H1 (cell line): ENCODE measurements around the gene NEK4. TPM values are rescaled to one million over a fixed set of nuclear protein-coding genes. Genes with fewer than 3 reads are reported as not detected.

Experiments
- CTCF ChIA-PET: fragments of 300-600 bp; sonication (Branson Sonifier 250); formaldehyde crosslinking; loops from one replicate; lab custom pipeline; 2021; ENCODE audit not compliant: partially characterized antibody; lab: Charles Lee
- POLR2A ChIA-PET: fragments of 300-600 bp; sonication (Branson Sonifier 250); formaldehyde crosslinking; loops from one replicate; lab custom pipeline; 2021; ENCODE audit warnings: inconsistent platforms; ENCODE audit not compliant: partially characterized antibody; lab: Charles Lee
- DNase-seq, 2 experiments: peaks; one replicate each; pipeline versions ENCODE4 v3.0.0 to v3.0.0-alpha.2; 2010 to 2022; ENCODE audit warnings: low spot score in 2 of 2, low read depth in 1 of 2, mixed read lengths in 1 of 2
- FAIRE-seq: peaks from 2 replicates; lab custom pipeline; 2011; peaks lifted over from hg19 to GRCh38; lab: Jason Lieb, UNC
- H2AFZ ChIP-seq: 2 replicates; pipeline ENCODE4 v1.8.1; 2012; ENCODE audit warnings: low read length, inconsistent platforms
- H2AK5ac ChIP-seq: 2 replicates; pipeline ENCODE4 v1.6.1; 2013; ENCODE audit warnings: low read depth, low read length
- H2BK120ac ChIP-seq: replicated peaks from 2 replicates; pipeline ENCODE3; 2013; ENCODE audit warnings: low read depth, low read length, inconsistent platforms
- H2BK12ac ChIP-seq: 2 replicates; pipeline ENCODE4 v1.6.1; 2013; ENCODE audit warnings: low read depth, low read length
- H2BK15ac ChIP-seq: 2 replicates; pipeline ENCODE4 v1.6.1; 2013; ENCODE audit warnings: low read length
- H2BK20ac ChIP-seq: 2 replicates; pipeline ENCODE4 v1.6.1; 2013; ENCODE audit warnings: low read length
- H2BK5ac ChIP-seq: 2 replicates; pipeline ENCODE4 v1.6.1; 2013; ENCODE audit warnings: low read depth, low read length
- H3K14ac ChIP-seq: 2 replicates; pipeline ENCODE4 v1.6.1; 2013; ENCODE audit warnings: inconsistent platforms; ENCODE audit not compliant: insufficient read length
- H3K18ac ChIP-seq: 2 replicates; pipeline ENCODE4 v1.6.1; 2013; ENCODE audit warnings: low read length; ENCODE audit errors: extremely low read depth
- H3K23ac ChIP-seq: 2 replicates; pipeline ENCODE4 v1.6.1; 2013; ENCODE audit warnings: inconsistent platforms; ENCODE audit not compliant: insufficient read length
- H3K23me2 ChIP-seq: 2 replicates; pipeline ENCODE4 v1.6.1; 2013; ENCODE audit warnings: low read depth, low read length
- H3K27ac ChIP-seq: 2 replicates; pipeline ENCODE4 v1.6.1; 2011; ENCODE audit warnings: low read depth, low read length, inconsistent platforms
- H3K27me3 ChIP-seq, 4 experiments: replicated peaks in 1 of 4; 1 replicate in 1 of 4; 2 replicates in 3 of 4; pipeline versions ENCODE4 v1.6.1 to v1.8.1; 2011 to 2013; ENCODE audit warnings: low read length in 3 of 4, mild to moderate bottlenecking in 3 of 4, inconsistent platforms in 2 of 4, mixed read lengths in 2 of 4, moderate library complexity in 1 of 4; ENCODE audit not compliant: control insufficient read depth in 3 of 4, insufficient read depth in 3 of 4; ENCODE audit errors: extremely low read depth in 1 of 4
- H3K36me3 ChIP-seq, 4 experiments: 2 replicates each; pipeline versions ENCODE4 v1.6.1 to v1.8.1; 2011 to 2013; ENCODE audit warnings: mild to moderate bottlenecking in 4 of 4, low read length in 3 of 4, moderate library complexity in 2 of 4, control low read depth in 1 of 4, inconsistent platforms in 1 of 4; ENCODE audit not compliant: insufficient read depth in 4 of 4, control insufficient read depth in 2 of 4
- H3K4ac ChIP-seq: replicated peaks from 2 replicates; pipeline ENCODE3; 2013; ENCODE audit warnings: low read length, low read depth, mixed read lengths, inconsistent platforms; ENCODE audit not compliant: insufficient read length
- H3K4me1 ChIP-seq, 4 experiments: replicated peaks in 1 of 4; 1 replicate in 1 of 4; 2 replicates in 3 of 4; pipeline versions ENCODE4 v1.6.1 to v1.8.1; 2011 to 2013; ENCODE audit warnings: low read length in 3 of 4, inconsistent platforms in 2 of 4, mixed read lengths in 1 of 4; ENCODE audit not compliant: insufficient read depth in 4 of 4, control insufficient read depth in 3 of 4
- H3K4me2 ChIP-seq, 2 experiments: 2 replicates each; pipeline versions ENCODE4 v1.6.1 to v1.8.1; 2011 to 2013; ENCODE audit warnings: low read depth in 2 of 2, low read length in 2 of 2, control low read depth in 1 of 2, inconsistent platforms in 1 of 2, mild to moderate bottlenecking in 1 of 2; ENCODE audit not compliant: insufficient read depth in 1 of 2
- H3K4me3 ChIP-seq, 4 experiments: fragments of 200-600, 300-600 bp in 1 of 4; sonication (generic), shearing (Covaris generic), sonication (Bioruptor Twin) in 1 of 4; 2 replicates each; pipeline versions ENCODE4 v1.5.1 to v1.8.1; 2011 to 2016; ENCODE audit warnings: low read length in 4 of 4, low read depth in 3 of 4, control low read depth in 2 of 4, inconsistent platforms in 2 of 4, mild to moderate bottlenecking in 2 of 4, mixed read lengths in 1 of 4, moderate library complexity in 1 of 4; ENCODE audit not compliant: insufficient read depth in 2 of 4; ENCODE audit errors: extremely low read depth in 1 of 4
- H3K56ac ChIP-seq: replicated peaks from 2 replicates; pipeline ENCODE3; 2013; ENCODE audit warnings: low read depth, mild to moderate bottlenecking, mixed read lengths, low read length, inconsistent platforms; ENCODE audit not compliant: insufficient read length
- H3K79me1 ChIP-seq: 2 replicates; pipeline ENCODE4 v1.6.1; 2013; ENCODE audit warnings: low read depth, low read length, control low read depth
- H3K79me2 ChIP-seq, 2 experiments: 2 replicates each; pipeline versions ENCODE4 v1.6.1 to v1.8.1; 2012 to 2013; ENCODE audit warnings: low read length in 2 of 2, mild to moderate bottlenecking in 2 of 2, inconsistent platforms in 1 of 2; ENCODE audit not compliant: insufficient read depth in 2 of 2, control insufficient read depth in 1 of 2
- H3K9ac ChIP-seq, 4 experiments: replicated peaks in 1 of 4; 1 replicate in 1 of 4; 2 replicates in 3 of 4; pipeline versions ENCODE4 v1.6.1 to v1.8.1; 2011 to 2013; ENCODE audit warnings: low read depth in 3 of 4, low read length in 3 of 4, control low read depth in 2 of 4, mild to moderate bottlenecking in 2 of 4, moderate library complexity in 2 of 4, inconsistent platforms in 1 of 4; ENCODE audit errors: extremely low read depth in 1 of 4
- H3K9me3 ChIP-seq, 2 experiments: 2 replicates each; pipeline versions ENCODE4 v1.6.1 to v1.8.1; 2012 to 2013; ENCODE audit warnings: mild to moderate bottlenecking in 2 of 2, moderate library complexity in 2 of 2, control low read depth in 1 of 2, inconsistent platforms in 1 of 2, low read depth in 1 of 2, low read length in 1 of 2, mixed read lengths in 1 of 2; ENCODE audit not compliant: insufficient read depth in 2 of 2
- H4K20me1 ChIP-seq, 2 experiments: replicated peaks in 1 of 2; 2 replicates each; pipeline versions ENCODE3 to v1.8.1; 2011 to 2013; ENCODE audit warnings: inconsistent platforms in 2 of 2, low read length in 2 of 2, mild to moderate bottlenecking in 1 of 2; ENCODE audit not compliant: insufficient read depth in 2 of 2, control insufficient read depth in 1 of 2
- H4K5ac ChIP-seq: 2 replicates; pipeline ENCODE4 v1.6.1; 2013; ENCODE audit warnings: low read length, low read depth, mixed read lengths, inconsistent platforms; ENCODE audit not compliant: insufficient read length
- H4K8ac ChIP-seq: 2 replicates; pipeline ENCODE4 v1.8.0; 2013; ENCODE audit warnings: mild to moderate bottlenecking, moderate library complexity, low read length, inconsistent platforms; ENCODE audit not compliant: insufficient read depth; ENCODE audit errors: extremely low read depth
- H4K91ac ChIP-seq: replicated peaks from 2 replicates; pipeline ENCODE3; 2013; ENCODE audit warnings: low read length, mixed read lengths, inconsistent platforms; ENCODE audit not compliant: insufficient read length
- BRCA1 ChIP-seq: IDR thresholded peaks from 2 replicates; pipeline ENCODE4 v1.6.1; 2012; ENCODE audit warnings: low read depth, low read length, improper control_type of control experiment
- FOSL1 ChIP-seq: IDR thresholded peaks from 2 replicates; pipeline ENCODE4 v1.6.1; 2011; ENCODE audit warnings: mild to moderate bottlenecking, low read depth, low read length, moderate library complexity; ENCODE audit not compliant: insufficient read depth
- GTF2F1 ChIP-seq: IDR thresholded peaks from 2 replicates; pipeline ENCODE4 v1.6.1; 2012; ENCODE audit warnings: low read depth, low read length, improper control_type of control experiment, borderline replicate concordance
- HDAC2 ChIP-seq, 2 experiments: fragments of 300-600 bp in 1 of 2; sonication (generic) in 1 of 2; IDR thresholded peaks; 2 replicates each; pipeline ENCODE4 v1.6.1; 2011 to 2012; ENCODE audit warnings: low read depth in 2 of 2, low read length in 2 of 2, mild to moderate bottlenecking in 2 of 2, moderate library complexity in 2 of 2, borderline replicate concordance in 1 of 2, inconsistent platforms in 1 of 2
- KDM5A ChIP-seq: fragments of 200-600 bp; IDR thresholded peaks from 2 replicates; pipeline ENCODE4 v1.7.1; 2012; ENCODE audit warnings: mild to moderate bottlenecking, low read length, inconsistent platforms, mixed read lengths
- MAFK ChIP-seq: IDR thresholded peaks from 2 replicates; pipeline ENCODE4 v1.6.1; 2012; ENCODE audit warnings: low read depth, mild to moderate bottlenecking, improper control_type of control experiment, low read length
- MAX ChIP-seq: IDR thresholded peaks from 2 replicates; pipeline ENCODE4 v1.6.1; 2012; ENCODE audit warnings: inconsistent platforms
- NRF1 ChIP-seq: IDR thresholded peaks from 2 replicates; pipeline ENCODE4 v1.6.1; 2011; ENCODE audit warnings: mild to moderate bottlenecking, low read depth, low read length, improper control_type of control experiment
- RBBP5 ChIP-seq: IDR thresholded peaks from 2 replicates; pipeline ENCODE4 v1.7.1; 2012; ENCODE audit warnings: low read depth, mild to moderate bottlenecking, inconsistent platforms, low read length, moderate library complexity, borderline replicate concordance
- SAP30 ChIP-seq: fragments of 300-600 bp; sonication (generic); IDR thresholded peaks from 2 replicates; pipeline ENCODE4 v1.7.1; 2012; ENCODE audit warnings: low read length, moderate library complexity, mild to moderate bottlenecking, inconsistent platforms; ENCODE audit not compliant: insufficient read depth, insufficient replicate concordance
- TAF7 ChIP-seq: optimal IDR thresholded peaks from 2 replicates; pipeline ENCODE3; 2011; ENCODE audit warnings: low read depth, mild to moderate bottlenecking, inconsistent platforms, low read length, moderate library complexity, borderline replicate concordance
- ZNF274 ChIP-seq: IDR thresholded peaks from 2 replicates; pipeline ENCODE4 v1.7.0; 2012; ENCODE audit warnings: low read length, borderline replicate concordance; ENCODE audit errors: extremely low read depth
- WGBS, 2 experiments: shearing (Covaris generic) in 1 of 2; methylation state at CpG; one replicate each; pipeline versions ENCODE4 v1.1.6 to v1.1.7; 2013 to 2015; ENCODE audit warnings: low lambda C conversion rate in 2 of 2, mixed read lengths in 2 of 2, inconsistent platforms in 1 of 2, low coverage in 1 of 2, missing lambda C conversion rate in 1 of 2; ENCODE audit not compliant: insufficient replicate concordance in 2 of 2, insufficient coverage in 1 of 2, insufficient read length in 1 of 2; ENCODE audit errors: extremely low coverage in 1 of 2, missing lambda C conversion rate in 1 of 2; 5-methylcytosine and 5-hydroxymethylcytosine counted together
- polyA plus RNA-seq, 7 experiments: library from polyadenylated mRNA; depleted of rRNA in 3 of 7; stranded (reverse) in 5 of 7; unstranded in 2 of 7; fragments of >200 nt in 5 of 7; fragments of 200-250 nt in 2 of 7; gene quantifications; 1 replicate in 5 of 7; 2 replicates in 1 of 7; 4 replicates in 1 of 7; pipeline versions ENCODE4 v1.2.1 to v1.2.3, GENCODE V29; 2011 to 2013; ENCODE audit warnings: missing spikeins in 2 of 7, mixed read lengths in 2 of 7
- total RNA-seq: library from RNA; stranded (reverse); fragmentation: NEBNext Ultra II Directional; extraction: Animal tissue kit (Norgen Biotek cat#: 25700); gene quantifications from 2 replicates; pipeline ENCODE4 v1.2.1, GENCODE V29; 2021

The NEK4 gene
- total and polyA plus RNA-seq, 2 of the 8 experiments (the other 6 are each of a cell fraction or from before 2014, with no cell fraction given): 7.5 to 40.0 TPM

GRCh38 chr3:52792961-52793695 lies 22.4 kb upstream of the NEK4 start:
- H3K23me2 ChIP-seq: no peaks in the 10 kb centered on the region
- H3K14ac ChIP-seq: no peak overlapping the region
- H4K20me1 ChIP-seq: no peaks in the 10 kb centered on the region
- no peak overlapping the region for H3K4me3 ChIP-seq
- H3K56ac ChIP-seq: no peak overlapping the region
- ChIA-PET CTCF (interaction anchor here (0.6 to 3.8 kb wide), 33 partner anchors 10 to 377 kb away, joined by 3 to 33 read pairs (median 5); partner anchors contain the start of genes ITIH1 and NEK4), POLR2A (interaction anchor here (0.9 to 1.4 kb wide), 2 partner anchors 10 to 20 kb away, joined by 4 to 5 read pairs; no protein-coding TSS in a partner anchor)
- H3K79me1 ChIP-seq: no peaks in the 10 kb centered on the region
- no peak overlapping the region for H2BK20ac ChIP-seq
- H3K9ac ChIP-seq: no peak overlapping the region
- no peak overlapping the region for H4K5ac ChIP-seq
- H4K8ac ChIP-seq: no peak overlapping the region
- H3K18ac ChIP-seq: no peak overlapping the region
- no peaks in the 10 kb centered on the region for H3K79me2 ChIP-seq
- H2BK120ac ChIP-seq: no peak overlapping the region
- no peak overlapping the region for H2AK5ac ChIP-seq
- WGBS, 2 experiments: 81% methylated on average over 17 of the region's 18 CpGs; no CpG with 5 or more reads in 1 of the 2 experiments
- no peak overlapping the region for H2AFZ ChIP-seq
- H3K23ac ChIP-seq: no peak overlapping the region
- no peak overlapping the region for H2BK15ac ChIP-seq
- H2BK5ac ChIP-seq: no peak overlapping the region
- no peak overlapping the region for H4K91ac ChIP-seq
- DNase-seq (no peak), FAIRE-seq (no peak)
- no peaks in the 10 kb centered on the region for H3K9me3 ChIP-seq
- no peak overlapping the region for H3K4ac ChIP-seq
- no peak overlapping the region for H3K4me2 ChIP-seq
- no peaks in the 10 kb centered on the region for H3K36me3 ChIP-seq
- no peaks in the 10 kb centered on the region for H3K4me1 ChIP-seq
- H2BK12ac ChIP-seq: no peak overlapping the region
- H3K27ac ChIP-seq: no peak overlapping the region
- H3K27me3 ChIP-seq: no peaks in the 10 kb centered on the region
- TF ChIP-seq ZNF274 (no peak), FOSL1 (no peak), MAX (no peak), GTF2F1 (no peak), KDM5A (no peak), TAF7 (no peak), MAFK (no peak), NRF1 (no peak), BRCA1 (no peak), HDAC2 (IDR thresholded peaks at IDR 0.05; ENCODE audit: borderline replicate concordance in 1 of 2, low read depth in 2 of 2, low read length in 2 of 2) (no peak), RBBP5 (no peak), SAP30 (no peak)
